HepG2 (cell line): ENCODE data around the gene SDR39U1. TPM values are rescaled to one million over a fixed set of nuclear protein-coding genes. Genes with fewer than 3 reads are reported as not detected.
A peak's percentile ranks its signal among the peaks of the same experiment; 100 is the strongest.

Experiments used
- ARID5B ChIP-seq: IDR thresholded peaks from 2 replicates; pipeline ENCODE4 v1.4.0; 2020; ENCODE audit warnings: mild to moderate bottlenecking, missing genetic modification reagents
- ATF7 ChIP-seq, 2 experiments: fragments of 450-650 bp in 1 of 2; sonication (generic) in 1 of 2; formaldehyde crosslinking in 1 of 2; IDR thresholded peaks; 2 replicates each; pipeline versions ENCODE4 v1.4.0 to v1.6.1; 2016 to 2020; ENCODE audit warnings: antibody characterized with exemption in 1 of 2, mild to moderate bottlenecking in 1 of 2, missing genetic modification reagents in 1 of 2
- DMAP1 ChIP-seq: IDR thresholded peaks from 2 replicates; pipeline ENCODE4 v1.6.1; 2016
- KLF16 ChIP-seq, 2 experiments: sonication (generic) in 1 of 2; formaldehyde crosslinking in 1 of 2; IDR thresholded peaks; 2 replicates each; pipeline versions ENCODE4 v1.6.1 to v1.8.0; 2016 to 2023; ENCODE audit warnings: missing genetic modification reagents in 2 of 2, missing compliant biosample characterization in 1 of 2
- PAXIP1 ChIP-seq: sonication (generic); formaldehyde crosslinking; conservative IDR thresholded peaks from 2 replicates; pipeline ENCODE4 v1.4.0; 2020; ENCODE audit warnings: mild to moderate bottlenecking, missing genetic modification reagents, moderate library complexity
- REXO4 ChIP-seq: sonication (generic); formaldehyde crosslinking; IDR thresholded peaks from 2 replicates; pipeline ENCODE4 v1.8.0; 2022; ENCODE audit warnings: missing genetic modification reagents, mild to moderate bottlenecking, borderline replicate concordance
- SALL1 ChIP-seq: sonication (generic); formaldehyde crosslinking; IDR thresholded peaks from 2 replicates; pipeline ENCODE4 v1.8.0; 2022; ENCODE audit warnings: mild to moderate bottlenecking, missing genetic modification reagents
- SMARCE1 ChIP-seq: fragments of 450-650 bp; IDR thresholded peaks from 2 replicates; pipeline ENCODE4 v1.6.1; 2017; ENCODE audit warnings: borderline replicate concordance
- TERF1 ChIP-seq: sonication (generic); formaldehyde crosslinking; IDR thresholded peaks from 2 replicates; pipeline ENCODE4 v1.8.0; 2022; ENCODE audit warnings: mild to moderate bottlenecking, missing genetic modification reagents, moderate library complexity
- TP53 ChIP-seq: sonication (generic); formaldehyde crosslinking; conservative IDR thresholded peaks from 2 replicates; pipeline ENCODE4 v1.4.0; 2020; ENCODE audit warnings: missing genetic modification reagents
- WIZ ChIP-seq: sonication (generic); formaldehyde crosslinking; IDR thresholded peaks from 2 replicates; pipeline ENCODE4 v1.5.1; 2020; ENCODE audit warnings: mild to moderate bottlenecking, missing genetic modification reagents
- ZKSCAN5 ChIP-seq: sonication (generic); formaldehyde crosslinking; IDR thresholded peaks from 2 replicates; pipeline ENCODE4 v1.5.1; 2020; ENCODE audit warnings: mild to moderate bottlenecking, missing genetic modification reagents
- ZNF138 ChIP-seq: sonication (generic); formaldehyde crosslinking; IDR thresholded peaks from 2 replicates; pipeline ENCODE4 v1.5.0; 2020; ENCODE audit warnings: mild to moderate bottlenecking, low read depth, missing genetic modification reagents
- ZNF235 ChIP-seq: sonication (generic); formaldehyde crosslinking; IDR thresholded peaks from 2 replicates; pipeline ENCODE4 v1.8.1; 2023; ENCODE audit warnings: mild to moderate bottlenecking, missing genetic modification reagents, borderline replicate concordance
- ZNF3 ChIP-seq: IDR thresholded peaks from 2 replicates; pipeline ENCODE4 v1.7.0; 2017; ENCODE audit warnings: inconsistent platforms
- ZNF430 ChIP-seq: sonication (generic); formaldehyde crosslinking; IDR thresholded peaks from 2 replicates; pipeline ENCODE4 v1.9.0; 2021; ENCODE audit warnings: mild to moderate bottlenecking, missing genetic modification reagents
- ZNF441 ChIP-seq: sonication (generic); formaldehyde crosslinking; IDR thresholded peaks from 2 replicates; pipeline ENCODE4 v1.7.0; 2021; ENCODE audit warnings: missing genetic modification reagents, borderline replicate concordance
- ZNF530 ChIP-seq: sonication (generic); formaldehyde crosslinking; IDR thresholded peaks from 2 replicates; pipeline ENCODE4 v1.5.0; 2020; ENCODE audit warnings: low read depth, mild to moderate bottlenecking, missing genetic modification reagents
- ZNF546 ChIP-seq: sonication (generic); formaldehyde crosslinking; conservative IDR thresholded peaks from 2 replicates; pipeline ENCODE4 v1.8.1; 2023; ENCODE audit warnings: mild to moderate bottlenecking, missing genetic modification reagents
- ZNF615 ChIP-seq: sonication (generic); formaldehyde crosslinking; IDR thresholded peaks from 2 replicates; pipeline ENCODE4 v1.5.0; 2020; ENCODE audit warnings: mild to moderate bottlenecking, missing genetic modification reagents, borderline replicate concordance
- ZNF7 ChIP-seq: IDR thresholded peaks from 2 replicates; pipeline ENCODE4 v1.6.1; 2016; ENCODE audit warnings: missing biosample characterization, missing genetic modification reagents
- ZNF839 ChIP-seq: sonication (generic); formaldehyde crosslinking; IDR thresholded peaks from 2 replicates; pipeline ENCODE4 v1.4.0; 2020; ENCODE audit warnings: missing genetic modification reagents, mild to moderate bottlenecking, borderline replicate concordance
- polyA plus RNA-seq, 8 experiments: library from polyadenylated mRNA; depleted of rRNA in 3 of 8; stranded (reverse) in 7 of 8; unstranded in 1 of 8; fragments of >200 nt; fragmentation: Illumina TruSeq in 4 of 8; extraction: Trizol in 4 of 8; gene quantifications; 2 replicates each; pipeline versions ENCODE4 v1.2.1 to v1.2.3, GENCODE V29; 2011 to 2016; ENCODE audit warnings: low read depth in 4 of 8, missing spikeins in 1 of 8, mixed read lengths in 1 of 8; ENCODE audit not compliant: insufficient read depth in 1 of 8
- total RNA-seq, 5 experiments: library from RNA; depleted of rRNA; stranded (reverse); fragments of >200 nt; fragmentation: Illumina TruSeq; extraction: Trizol; gene quantifications; 2 replicates each; pipeline ENCODE4 v1.2.3, GENCODE V29; 2016; ENCODE audit warnings: low read depth in 1 of 5

SDR39U1 gene
- total and polyA plus RNA-seq, 2 of the 13 experiments (the other 11 are each of a cell fraction or from before 2014, with no cell fraction given): 34.4 to 129 TPM

GRCh38 chr14:24429395-24430142 is 13.0 kb downstream of the SDR39U1 start, which contains the start of the genes CBLN3 and KHNYN (continued):
- TF ChIP-seq ATF7 (IDR thresholded peaks at IDR 0.05) (no peak), ATF7 (CRISPR knock-in tag; IDR thresholded peaks at IDR 0.05) (peak; percentile 35; the same call in 1 of the 2 replicates), TERF1 (no peak), ZNF839 (CRISPR knock-in tag) (no peak), ZNF615 (CRISPR knock-in tag) (no peak), ZNF441 (CRISPR knock-in tag) (peak; percentile 93), TP53 (CRISPR knock-in tag) (no peak), ZNF235 (CRISPR knock-in tag) (peak; percentile 98; the same call in 1 of the 2 replicates), SMARCE1 (no peak), KLF16 (CRISPR knock-in tag; IDR thresholded peaks at IDR 0.05) (peak in 1 of 2 experiments; percentile 63; a peak in 2 of 4 replicates), ZNF430 (CRISPR knock-in tag) (peak; percentile 90), PAXIP1 (CRISPR knock-in tag) (peak; percentile 63; the same call in 1 of the 2 replicates), ZNF7 (no peak), ZNF530 (CRISPR knock-in tag) (no peak), SALL1 (no peak), ZNF3 (0 out of 2 replicates have a peak, but pooled peaks have one; percentile 43), ZKSCAN5 (CRISPR knock-in tag) (peak; percentile 41; the same call in 1 of the 2 replicates), ZNF138 (CRISPR knock-in tag) (peak; percentile 87; the same call in 1 of the 2 replicates), REXO4 (CRISPR knock-in tag) (no peak), DMAP1 (CRISPR knock-in tag) (peak; percentile 81; the same call in 1 of the 2 replicates), WIZ (CRISPR knock-in tag) (no peak; the same call in 1 of the 2 replicates), ZNF546 (CRISPR knock-in tag) (peak; percentile 94), ARID5B (CRISPR knock-in tag) (peak; percentile 72)
